ENCODE results near the gene TFR2. TPM values are rescaled to one million over a fixed set of nuclear protein-coding genes. Genes with fewer than 3 reads are reported as not detected.

TFR2 gene
- total and polyA plus RNA-seq, 2 of the 13 experiments (the other 11 are each of a cell fraction or from before 2014, with no cell fraction given), result 36.9 to 64.2 TPM

GRCh38 chr7:100673302-100673941 lies 32.1 kb upstream of the TFR2 start, which contains the start of gene GNB2 (continued):
- TF ChIP-seq E2F1 (CRISPR knock-in tag; IDR thresholded peaks at IDR 0.05) (peak; percentile 84), ZNF768 (CRISPR knock-in tag; IDR thresholded peaks at IDR 0.05) (peak; percentile 27; the same call in 1 of the 2 replicates), KLF9 (CRISPR knock-in tag; IDR thresholded peaks at IDR 0.05; ENCODE audit: low read depth) (0 out of 2 replicates have a peak, but pooled peaks have one; percentile 37), RAD21 (CRISPR knock-in tag; IDR thresholded peaks at IDR 0.05) (peak; percentile 73), SKI (IDR thresholded peaks at IDR 0.05; ENCODE audit: partially characterized antibody) (peak; percentile 96), PRDM10 (CRISPR knock-in tag; IDR thresholded peaks at IDR 0.05; ENCODE audit: low read depth) (peak; percentile 99), ZBTB7A (CRISPR knock-in tag; IDR thresholded peaks at IDR 0.05) (no peak), RXRA (CRISPR knock-in tag; IDR thresholded peaks at IDR 0.05) (peak; percentile 49; the same call in 1 of the 2 replicates), ZNF432 (CRISPR knock-in tag; IDR thresholded peaks at IDR 0.05; ENCODE audit: borderline replicate concordance) (no peak), ETV6 (CRISPR knock-in tag; conservative IDR thresholded peaks at IDR 0.05) (0 out of 2 replicates have a peak, but pooled peaks have one; percentile 46), PLSCR1 (CRISPR knock-in tag; IDR thresholded peaks at IDR 0.05; ENCODE audit: borderline replicate concordance) (no peak), GATAD1 (CRISPR knock-in tag; IDR thresholded peaks at IDR 0.05) (peak; percentile 77), ZMYM3 (CRISPR knock-in tag; IDR thresholded peaks at IDR 0.05) (peak; percentile 13; the same call in 1 of the 2 replicates), ZNF770 (CRISPR knock-in tag; IDR thresholded peaks at IDR 0.05) (peak; percentile 60; the same call in 1 of the 2 replicates), POLR2AphosphoS5 (IDR thresholded peaks at IDR 0.05; ENCODE audit: low read depth, low read length) (0 out of 2 replicates have a peak, but pooled peaks have one; percentile 41), HMGXB4 (CRISPR knock-in tag; IDR thresholded peaks at IDR 0.05; ENCODE audit: borderline replicate concordance in 1 of 2, low read depth in 1 of 2) (peak; percentile 74 to 81; a peak in 3 of 4 replicates), ZNF446 (CRISPR knock-in tag; IDR thresholded peaks at IDR 0.05) (no peak)
